Kidney glomerular epithelial cell (primary cell): Measurements from ENCODE around the gene GLIS2.

ENCODE experiments used
- DNase-seq: peaks from one replicate; lab custom pipeline; 2025; lab: John Stamatoyannopoulos, UW

Gene GLIS2

DNA sequence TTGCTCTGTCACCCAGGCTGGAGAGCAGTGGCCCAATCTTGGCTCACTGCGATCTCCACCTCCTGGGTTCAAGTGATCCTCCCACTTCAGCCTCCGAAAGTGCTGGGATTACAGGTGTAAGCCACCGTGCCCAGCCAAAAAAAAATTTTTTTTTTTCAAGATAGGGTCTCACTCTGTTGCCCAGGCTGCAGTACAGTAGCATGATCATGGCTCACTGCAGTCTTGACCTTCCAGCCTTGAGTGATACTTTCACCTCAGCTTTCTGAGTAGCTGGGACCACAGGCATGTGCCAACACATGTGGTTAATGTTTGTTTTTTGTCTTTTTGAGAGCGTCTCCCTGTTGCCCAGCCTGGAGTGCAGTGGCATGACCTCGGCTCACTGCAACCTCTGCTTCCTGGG is 37.0 kb downstream of the GLIS2 start:
- DNase-seq = no peak

DNA sequence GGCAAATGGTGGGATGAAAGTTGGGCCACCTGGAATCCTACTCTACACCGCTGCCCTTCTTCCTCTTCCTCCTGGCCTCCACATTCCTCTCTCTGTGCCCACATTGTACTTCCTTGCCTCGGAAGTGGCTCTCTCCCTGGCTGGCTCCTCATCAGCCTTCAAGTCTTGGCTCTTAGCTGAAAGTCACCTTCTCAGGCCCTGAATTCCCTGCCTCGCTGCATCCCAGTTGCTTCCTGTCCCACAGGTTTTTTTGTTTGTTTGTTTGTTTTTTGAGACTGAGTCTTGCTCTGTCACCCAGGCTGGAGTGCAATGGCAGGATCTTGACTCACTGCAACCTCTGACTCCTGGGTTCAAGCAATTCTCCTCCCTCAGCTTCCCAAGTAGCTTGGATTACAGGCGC is 37.8 kb downstream of the GLIS2 start:
- no peak for DNase-seq

DNA sequence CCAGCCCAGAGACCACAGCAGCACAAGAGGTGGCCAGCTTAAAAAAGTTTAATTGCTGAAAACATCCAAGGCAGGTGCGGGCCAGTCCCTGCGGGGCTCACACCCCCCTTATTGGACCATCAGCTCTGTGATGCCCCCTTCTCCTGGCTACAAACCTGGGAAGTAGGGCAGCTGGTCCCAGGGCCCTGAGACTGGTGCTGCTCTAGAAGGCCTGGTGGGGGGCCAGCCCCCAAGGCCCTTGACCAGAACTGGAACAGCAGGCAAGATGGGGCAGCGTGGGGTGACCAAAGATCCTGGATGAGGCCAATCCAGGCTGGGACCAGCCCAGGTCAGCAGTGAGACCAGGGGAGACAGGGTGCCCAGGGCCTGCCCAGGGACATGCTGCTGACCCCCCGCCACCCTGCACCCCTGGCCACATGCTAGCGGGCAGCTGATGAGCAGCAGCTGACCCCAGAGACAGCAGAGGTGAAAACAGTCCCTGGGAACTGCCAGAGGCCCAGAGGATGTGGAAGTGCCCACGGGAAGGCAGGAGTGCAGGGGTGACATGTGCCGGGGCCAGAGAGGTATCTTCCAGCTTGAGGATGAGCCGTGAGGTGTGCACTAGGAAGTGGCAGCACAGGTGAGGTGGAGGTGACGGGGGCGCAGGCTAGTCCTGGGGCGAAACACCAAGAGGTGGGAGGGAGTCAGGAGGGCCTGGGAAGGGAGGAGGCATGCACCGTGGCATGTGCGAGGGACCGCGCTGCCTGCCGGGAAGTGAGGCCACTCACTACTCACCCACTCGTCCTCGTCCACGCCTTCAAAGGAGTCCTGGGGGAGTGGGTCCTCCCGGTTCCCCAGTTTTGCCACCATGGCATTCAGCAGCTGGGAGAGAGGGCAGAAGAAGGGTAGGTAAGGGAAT is 38.9 kb downstream of the GLIS2 start:
- no peak for DNase-seq

DNA sequence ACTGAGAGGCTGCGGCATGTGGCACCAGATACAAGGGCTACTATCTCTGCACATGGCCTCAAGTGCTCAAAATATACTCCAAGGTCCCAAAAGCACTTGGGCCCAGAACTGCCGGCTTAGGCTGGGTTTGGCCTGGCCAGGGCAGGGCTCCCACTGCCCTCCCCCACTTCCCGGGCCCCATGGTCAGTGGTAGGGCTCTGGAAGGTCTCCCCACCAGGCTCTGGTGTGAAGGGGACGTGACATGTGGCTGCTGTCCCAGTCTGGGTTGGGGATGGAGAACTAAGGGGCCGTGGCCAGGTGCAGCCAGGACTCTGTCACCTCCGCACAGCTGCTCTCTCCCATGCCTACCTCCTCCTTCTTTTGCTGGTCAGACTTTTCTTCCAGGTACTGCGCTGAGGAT is 41.0 kb downstream of the GLIS2 start:
- no peak for DNase-seq

DNA sequence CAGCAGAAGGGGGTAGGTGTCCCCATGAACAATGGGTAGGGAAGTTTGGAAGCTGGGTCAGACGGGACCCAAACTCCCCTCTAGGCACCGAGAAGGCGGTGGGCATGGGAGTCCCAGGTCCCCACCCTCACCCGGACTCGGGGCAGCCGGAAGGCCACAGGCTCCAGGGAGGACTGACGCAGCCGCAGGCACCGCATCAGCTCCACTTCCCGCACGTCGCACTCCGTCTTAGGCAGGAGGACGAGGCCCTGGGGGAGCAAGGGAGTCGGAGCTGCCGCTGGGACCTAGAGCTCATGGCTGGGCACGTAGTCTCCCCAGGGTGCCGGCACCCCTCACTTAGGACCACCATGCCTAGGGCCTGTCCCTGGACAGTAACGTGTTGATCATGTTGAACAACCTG is 42.4 kb downstream of the GLIS2 start:
- DNase-seq = no peak

DNA sequence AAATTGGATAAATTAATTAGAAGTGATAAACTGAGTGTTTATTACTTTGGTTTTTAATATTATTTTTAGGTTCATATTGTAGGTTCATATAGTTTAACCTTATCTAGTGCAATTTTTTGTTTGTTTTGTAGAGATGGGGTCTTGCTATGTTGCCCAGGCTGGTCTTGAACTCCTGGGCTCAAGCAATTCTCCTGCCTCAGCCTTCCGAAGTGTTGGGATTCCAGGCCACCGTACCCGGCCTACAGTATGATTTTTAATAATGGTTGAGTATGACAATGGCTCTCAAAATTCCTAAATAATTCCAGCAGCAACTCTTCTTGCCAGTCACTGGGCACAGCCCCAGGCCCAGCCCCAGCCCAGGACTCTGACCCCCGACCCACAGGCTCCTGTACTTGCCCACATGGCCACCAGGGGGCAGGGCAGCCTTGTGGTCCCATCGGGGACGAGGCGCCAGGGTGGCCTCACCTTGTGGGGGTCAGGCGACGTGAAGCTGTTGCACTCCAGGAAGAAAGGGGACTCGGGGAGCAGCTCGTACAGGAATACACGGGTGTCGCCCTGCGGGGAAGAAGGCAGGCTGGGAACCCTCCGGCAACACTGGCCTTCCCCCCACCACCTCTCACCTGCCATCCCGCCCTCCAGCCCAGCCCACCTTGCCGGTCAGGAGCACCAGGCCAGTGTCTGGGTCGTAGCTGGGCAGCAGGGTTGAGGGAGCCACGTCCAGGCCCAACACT is 43.1 kb downstream of the GLIS2 start:
- DNase-seq = no peak

DNA sequence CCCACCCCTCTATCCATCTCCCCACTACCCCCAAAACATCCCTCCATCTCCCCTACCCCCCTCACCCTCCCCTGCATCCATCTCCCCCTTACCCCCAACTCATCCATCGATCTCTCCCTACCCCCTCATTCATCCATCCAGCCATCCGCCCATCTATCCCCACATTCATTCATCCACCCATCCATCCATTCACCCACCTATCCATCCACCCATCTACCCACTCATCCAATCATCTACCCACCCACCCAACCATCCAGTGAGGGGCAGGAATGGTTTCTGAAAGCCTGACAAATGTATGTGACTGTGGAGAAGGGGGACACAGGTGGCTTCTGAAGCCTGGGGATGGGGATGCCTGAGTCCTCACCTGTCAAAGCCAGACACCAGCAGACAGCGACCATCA is 44.0 kb downstream of the GLIS2 start:
- DNase-seq = no peak

DNA sequence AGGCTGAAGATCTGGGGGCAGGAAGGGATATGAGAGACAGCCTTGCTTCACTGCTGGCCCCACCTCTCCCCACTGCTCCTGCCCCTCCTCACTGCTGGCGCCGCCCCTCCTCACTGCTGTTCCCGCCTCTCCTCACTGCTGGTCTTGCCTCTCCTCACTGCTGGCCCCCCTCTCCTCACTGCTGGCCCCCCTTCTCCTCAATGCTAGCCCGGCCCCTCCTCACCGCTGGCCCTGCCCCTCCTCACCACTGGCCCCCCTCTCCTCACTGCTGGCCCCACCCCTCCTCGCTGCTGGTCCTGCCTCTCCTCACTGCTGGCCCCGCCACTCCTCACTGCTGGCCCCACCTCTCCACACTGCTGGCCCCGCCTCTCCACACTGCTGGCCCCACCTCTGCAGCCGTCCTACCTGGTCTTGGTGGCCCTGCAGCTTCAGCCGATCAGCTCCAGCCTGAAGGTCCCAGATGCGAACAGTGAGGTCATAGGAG is 44.7 kb downstream of the GLIS2 start:
- DNase-seq = no peak

DNA sequence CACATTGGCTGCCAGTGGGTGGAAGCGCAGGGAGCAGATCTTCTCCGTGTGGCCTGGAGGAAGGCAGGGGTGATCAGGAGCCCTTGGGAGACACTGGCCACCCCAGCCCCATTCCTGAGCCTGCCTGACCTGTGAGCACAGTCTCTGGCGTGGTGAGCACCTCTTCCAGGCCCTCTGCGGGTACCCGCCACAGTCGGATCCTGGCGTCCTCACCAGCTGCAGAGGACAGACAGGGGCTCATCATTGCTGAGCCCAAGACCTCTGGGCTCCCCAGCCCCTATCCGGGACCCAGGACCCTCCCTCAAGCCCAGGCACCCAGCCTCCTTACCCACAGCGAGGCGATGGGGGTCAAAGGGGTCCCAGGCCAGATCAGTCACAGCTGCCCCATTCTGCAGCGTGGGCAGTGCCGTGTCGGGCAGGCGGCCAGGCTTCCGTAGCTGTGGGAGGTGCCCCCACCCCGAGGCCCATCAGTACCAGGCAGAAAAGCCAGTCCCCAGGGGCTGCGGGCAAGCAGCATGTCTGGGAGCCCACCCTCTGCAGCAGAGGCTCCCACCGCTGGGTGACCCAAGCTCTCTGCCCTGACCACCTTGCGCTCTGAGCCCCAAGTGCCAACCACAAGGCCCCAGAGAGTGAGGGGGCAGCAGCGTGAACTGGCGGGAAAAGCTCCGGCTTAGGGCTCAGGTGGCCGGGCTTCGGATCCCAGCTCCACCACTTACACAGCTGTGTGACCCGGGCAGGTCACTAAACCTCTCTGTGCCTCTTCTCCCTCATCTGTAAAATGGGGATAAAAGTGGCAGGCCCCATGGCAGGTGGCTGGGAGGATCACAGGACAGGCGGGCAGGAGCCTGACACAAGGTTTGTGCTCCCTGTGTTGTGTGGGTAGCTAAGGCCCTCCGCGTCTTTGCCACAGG is 45.4 kb downstream of the GLIS2 start:
- no peak for DNase-seq

DNA sequence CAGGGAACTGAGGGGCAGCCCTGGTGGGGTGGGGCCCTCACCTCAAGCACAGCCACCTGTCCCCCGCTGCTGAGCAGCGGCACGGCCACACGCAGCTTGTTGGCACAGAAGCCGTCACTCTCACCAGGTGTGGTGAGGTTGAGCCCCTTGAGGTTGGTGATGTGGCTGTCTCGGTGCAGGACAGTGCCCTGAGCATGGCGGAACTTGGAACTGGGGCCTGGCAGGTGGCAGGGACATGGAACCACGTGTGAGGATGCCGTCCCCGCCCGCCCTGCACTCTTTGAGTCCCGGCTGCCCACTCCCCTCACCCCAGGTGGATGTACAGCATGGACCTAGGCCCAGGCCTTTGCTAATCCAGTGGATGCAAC is 46.1 kb downstream of the GLIS2 start:
- DNase-seq = no peak

DNA sequence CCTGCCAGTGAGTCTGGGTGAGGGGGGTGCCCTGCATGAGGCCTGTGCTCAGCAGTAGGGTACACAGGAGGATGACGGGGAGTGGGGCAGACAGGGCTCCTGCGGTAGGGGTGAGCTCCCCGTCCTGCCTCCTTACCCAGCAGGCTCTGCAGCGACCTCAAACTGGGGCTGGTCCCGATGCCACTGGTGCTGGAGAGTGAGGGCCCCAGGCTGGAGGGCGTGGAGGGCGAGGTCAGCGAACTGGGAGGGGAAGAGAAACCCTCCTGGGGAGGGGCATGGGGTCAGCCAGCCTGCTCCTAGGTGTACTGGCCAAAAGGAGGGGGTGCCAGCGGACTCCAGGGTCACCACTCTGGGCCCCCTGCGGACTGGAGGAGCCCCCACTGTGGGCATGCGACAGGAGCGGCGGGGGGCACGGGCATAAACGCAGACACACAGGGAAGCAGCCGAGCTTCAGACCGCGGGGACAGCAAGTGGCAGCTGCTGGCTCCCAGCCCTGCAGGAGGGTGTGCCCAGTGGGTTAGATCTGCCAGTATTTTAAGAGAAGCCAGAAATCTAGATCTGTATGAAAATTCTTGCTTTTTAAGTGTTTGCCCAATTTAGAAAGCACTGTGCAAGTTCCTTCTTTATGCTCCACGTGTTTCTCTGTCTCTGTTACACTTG is 46.7 kb downstream of the GLIS2 start:
- no peak for DNase-seq

DNA sequence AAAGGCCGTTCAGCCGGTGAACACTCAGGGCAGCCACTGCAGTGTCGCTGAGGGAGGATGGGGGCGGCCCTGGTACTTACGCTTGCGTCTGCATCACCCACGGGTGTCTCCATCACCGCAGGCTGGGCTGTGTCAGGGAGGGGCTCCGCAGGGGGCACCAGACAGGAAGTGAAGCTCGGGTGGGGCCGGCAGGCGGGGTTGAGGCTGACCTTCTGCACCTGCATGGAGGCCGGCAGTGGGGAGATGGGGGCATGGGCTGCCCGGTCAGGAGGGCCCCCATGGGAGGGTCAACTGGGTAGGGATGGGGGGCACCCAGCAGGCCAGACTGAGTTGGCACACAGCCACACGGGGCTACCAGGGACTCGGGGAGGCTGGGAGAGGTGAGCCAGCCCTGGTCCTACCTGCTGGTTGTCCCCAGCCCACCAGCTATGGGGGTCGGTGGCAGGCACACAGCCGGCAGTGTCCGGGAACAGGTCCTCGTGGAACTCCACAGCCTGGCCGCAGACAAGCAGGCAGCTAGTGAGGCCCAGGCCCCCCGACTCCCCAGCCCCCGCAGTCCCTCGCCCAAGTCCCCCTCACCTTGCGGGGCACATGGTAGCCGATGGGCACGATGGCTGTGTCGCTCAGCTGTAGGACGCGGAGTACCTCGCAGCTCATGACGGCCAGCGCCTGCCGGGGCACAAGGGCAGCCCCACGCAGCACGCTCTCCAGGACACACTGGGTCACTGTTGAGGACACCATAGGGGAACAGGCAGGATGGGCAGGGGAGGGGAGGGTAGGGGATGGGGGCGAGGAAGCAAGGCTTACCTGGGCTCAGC is 48.5 kb downstream of the GLIS2 start:
- DNase-seq = no peak

DNA sequence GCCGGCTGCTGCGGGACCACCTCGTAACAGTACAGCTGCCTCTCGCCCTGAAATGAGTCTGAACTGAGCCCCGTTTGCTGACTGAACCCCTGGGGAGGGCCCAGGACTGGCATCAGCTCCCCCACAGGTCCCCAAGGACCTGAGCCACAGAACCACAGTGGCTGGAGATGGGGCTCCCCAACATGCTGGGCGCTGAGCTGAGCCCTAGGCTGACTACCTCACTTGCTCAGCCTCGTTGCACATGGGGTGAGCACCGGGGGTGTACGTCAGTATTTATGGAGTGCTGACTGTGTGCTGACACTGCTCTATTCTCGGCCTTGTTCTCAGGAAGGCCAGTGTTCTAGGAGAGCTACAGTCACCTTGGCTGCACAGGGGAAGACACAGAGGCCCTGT is 49.1 kb downstream of the GLIS2 start:
- no peak for DNase-seq

DNA sequence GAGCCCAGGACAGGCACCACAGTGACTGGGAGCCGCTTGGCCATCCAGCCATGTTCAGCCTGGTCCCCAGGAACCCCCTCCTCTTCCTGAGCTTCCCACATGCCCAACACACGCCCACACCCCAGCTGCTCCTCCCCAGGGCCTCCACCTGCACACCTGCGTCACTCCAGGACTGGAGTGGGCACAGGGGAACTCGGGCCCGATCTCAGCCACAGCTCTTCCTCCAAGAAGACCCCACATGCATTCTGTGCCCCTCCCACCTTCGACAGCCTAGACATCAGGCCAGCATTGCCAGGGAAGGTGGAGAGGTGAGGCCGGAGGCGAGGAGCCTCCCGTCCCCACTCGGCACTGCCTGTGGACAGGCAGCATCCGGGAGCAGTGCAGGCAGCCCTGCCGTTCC is 49.7 kb downstream of the GLIS2 start:
- DNase-seq = no peak

DNA sequence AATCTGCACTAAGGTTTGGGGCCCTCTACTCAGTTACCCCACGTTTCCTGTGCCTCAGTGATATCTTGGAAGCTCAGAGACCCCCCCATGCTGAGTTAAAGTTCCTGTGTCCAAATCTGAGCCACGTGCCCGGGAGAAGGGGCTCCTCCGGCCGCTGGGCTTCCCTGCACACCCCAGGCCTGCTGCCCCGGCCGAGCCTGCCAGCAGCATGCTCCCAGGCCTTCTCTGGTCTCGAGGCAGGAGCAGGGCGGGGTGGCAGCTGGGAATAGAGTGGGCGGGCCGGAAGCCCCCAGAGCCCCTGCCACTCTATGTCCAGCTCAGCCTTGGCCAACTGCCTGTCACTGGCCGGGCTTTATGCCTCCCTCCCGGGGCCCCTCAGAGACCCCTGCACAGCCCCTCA is 50.1 kb downstream of the GLIS2 start:
- DNase-seq = no peak

DNA sequence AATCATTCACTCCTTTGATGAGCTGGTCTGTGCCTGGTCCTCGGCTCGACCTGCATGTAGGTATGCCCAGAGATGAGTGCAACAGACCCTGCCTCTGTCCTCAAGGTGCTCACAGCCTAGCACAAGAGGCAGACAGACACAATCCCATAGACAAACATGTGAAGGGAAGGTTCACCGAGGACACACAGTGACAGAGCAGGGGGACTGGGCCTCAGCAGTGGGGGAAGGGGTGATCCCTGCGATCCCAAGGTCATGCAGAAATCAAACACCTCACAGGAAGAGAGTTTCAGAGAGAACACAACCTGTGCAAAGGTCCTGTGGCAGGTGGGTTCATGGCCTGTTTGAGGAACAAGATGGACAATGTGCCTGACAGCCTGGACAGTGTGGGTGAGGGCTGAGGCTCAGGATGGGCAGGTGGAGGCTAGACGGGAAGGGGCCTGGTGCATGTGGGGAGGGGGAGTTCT is 51.6 kb downstream of the GLIS2 start:
- DNase-seq = no peak

DNA sequence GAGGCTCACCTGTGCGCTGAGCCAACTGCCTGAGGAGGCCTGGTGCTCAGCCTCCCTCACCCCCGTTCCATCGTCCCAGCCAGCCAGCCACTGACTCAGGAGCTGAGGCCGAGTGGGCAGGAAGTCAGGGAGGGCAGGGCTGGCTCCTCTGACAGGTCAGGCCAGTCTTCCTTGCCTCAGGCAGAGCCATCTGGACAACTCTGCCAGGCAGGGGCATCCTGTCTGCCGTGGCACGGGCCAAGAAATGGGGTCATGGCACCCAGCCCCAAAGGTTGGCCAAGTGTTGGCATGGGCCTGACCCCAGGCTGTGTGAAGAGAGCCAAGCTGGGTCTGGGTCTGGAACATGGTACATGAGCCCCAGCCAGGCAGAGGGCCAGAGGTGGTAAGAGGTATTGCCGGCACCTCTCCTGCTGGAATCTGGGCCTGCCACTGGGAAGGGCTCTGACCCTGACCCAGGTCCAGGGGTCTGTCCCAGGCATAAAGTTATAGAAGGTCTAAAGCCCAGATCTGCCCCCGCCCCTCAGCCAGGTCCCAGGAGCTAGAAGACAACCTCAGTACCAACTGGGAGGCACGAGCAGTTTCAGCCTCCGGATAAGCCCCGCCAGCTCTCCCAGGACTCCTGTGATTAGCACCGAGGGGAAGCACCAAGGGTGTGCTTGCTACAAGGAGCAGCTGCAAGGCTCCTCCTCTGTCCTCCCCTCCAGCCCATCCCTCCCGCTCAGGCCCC is 53.3 kb downstream of the GLIS2 start:
- peak; percentile 71 for DNase-seq

DNA sequence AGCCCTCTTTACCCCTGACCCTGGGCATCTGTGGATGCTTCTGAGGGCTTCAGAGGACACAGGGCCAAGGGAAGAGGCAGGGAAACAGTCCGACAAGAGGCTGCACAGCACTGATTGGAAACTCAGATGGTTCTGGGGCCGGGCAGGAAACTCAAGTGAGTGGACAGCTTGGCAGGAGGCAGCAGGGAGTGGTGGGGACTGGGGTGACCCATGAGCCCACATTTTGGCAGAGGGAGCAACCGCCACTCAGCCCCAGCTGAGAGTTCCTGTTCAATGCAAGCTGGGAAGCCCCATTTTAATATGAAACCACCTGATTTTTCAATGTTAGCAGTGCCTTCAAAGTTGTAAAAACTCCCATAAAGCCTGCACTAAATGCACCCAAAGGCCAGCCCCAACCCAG is 54.3 kb downstream of the GLIS2 start:
- DNase-seq = no peak

DNA sequence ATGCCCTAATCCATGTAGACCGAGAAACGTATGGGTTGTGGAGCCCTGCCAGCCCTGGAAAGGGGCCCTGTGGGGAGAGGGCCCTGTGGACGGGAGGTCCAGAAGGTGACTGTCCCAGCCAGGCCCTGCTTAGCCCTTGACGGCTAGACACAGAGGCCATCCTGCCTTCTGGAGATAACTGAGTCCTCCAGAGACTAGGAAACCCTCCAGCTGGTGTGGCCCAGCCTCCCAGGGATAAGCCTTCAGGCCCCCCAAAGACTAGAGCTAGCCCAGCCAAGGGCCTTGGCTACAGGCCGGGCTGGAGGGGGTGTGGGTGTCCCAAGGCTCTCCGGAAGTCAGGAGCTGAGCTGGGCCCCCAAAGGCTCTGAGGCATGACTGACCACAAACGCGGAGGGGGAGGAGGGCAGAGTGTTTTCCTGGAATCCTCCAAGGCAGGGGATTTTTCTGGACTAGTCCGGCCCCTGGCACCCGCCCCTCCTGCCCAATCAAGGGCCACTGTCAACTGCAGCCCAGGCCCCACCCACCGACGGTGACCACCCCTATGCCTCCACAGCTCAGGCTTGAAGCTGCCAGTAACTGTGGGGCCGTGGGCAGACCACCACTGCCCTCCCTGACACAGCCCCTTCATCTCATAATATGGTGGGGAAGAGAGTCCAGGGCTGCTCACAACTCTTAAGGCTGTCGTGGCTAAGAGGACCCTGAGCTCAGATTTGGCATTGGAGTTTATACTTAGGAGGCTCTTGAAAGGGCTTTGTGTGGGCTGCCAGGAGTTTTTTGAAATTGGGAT is 54.9 kb downstream of the GLIS2 start:
- peak; percentile 72 for DNase-seq
